ENCODE measurements around the gene USP16. TPM values are rescaled to one million over a fixed set of nuclear protein-coding genes. Genes with fewer than 3 reads are reported as not detected.

USP16 gene
- 30.2 and 33.5 TPM in 2 replicates for total RNA-seq (2014; rRNA removed; shearing (Covaris generic))
- polyA plus RNA-seq (2016; fragmentation: Nextera tagmentation; extraction: Ambion mirVana) = 36.8 and 46.8 TPM in 2 replicates

GRCh38 chr21:29024474-29025327 is at the start of gene USP16:
Gene USP16 (plus strand): TSS chr21:29024668. CDS start chr21:29027914, 3,246 bp downstream.
- H4K20me1 ChIP-seq (ENCODE audit: insufficient read depth) = no peaks in the 10 kb centered on the region
- no peaks in the 10 kb centered on the region; the same call in 1 of the 2 replicates for H3K27me3 ChIP-seq (replicated peaks; ENCODE audit: insufficient read depth)
- TF ChIP-seq EZH2phosphoT487 (IDR thresholded peaks at IDR 0.05; ENCODE audit: insufficient read depth, low read depth) (no peak), EZH2 (IDR thresholded peaks at IDR 0.05; ENCODE audit: insufficient read depth, poor library complexity, severe bottlenecking) (no peak)
- peaks cover 7% of the 10 kb centered on the region for H3K4me1 ChIP-seq (ENCODE audit: insufficient read depth)
- H3K9me3 ChIP-seq (ENCODE audit: low read depth) = no peaks in the 10 kb centered on the region
- peak within 1 kb of the TSS; percentile 94 for H3K9ac ChIP-seq
- H3K36me3 ChIP-seq (ENCODE audit: low read depth) = peaks cover 4% of the 10 kb centered on the region; the same call in 1 of the 2 replicates
- 1 to 2% methylated on average over 46 to 48 of the region's 48 CpGs for WGBS, 2 experiments (ENCODE audit: low coverage in 1 of 2, low lambda C conversion rate in 2 of 2, missing lambda C conversion rate in 2 of 2)
- H3K79me2 ChIP-seq (ENCODE audit: insufficient read depth) = peaks cover 50% of the 10 kb centered on the region
- H2AFZ ChIP-seq = peak within 1 kb of the TSS; percentile 97
- in situ Hi-C loops (cut with MboI) = no loop called here
- H3K4me3 ChIP-seq = peak within 1 kb of the TSS; percentile 90
- peak within 1 kb of the TSS; percentile 96 for H3K27ac ChIP-seq
- H3K4me2 ChIP-seq (ENCODE audit: unreplicated experiment) = peak within 1 kb of the TSS; percentile 97
- no peaks in the 10 kb centered on the region for H3K9me2 ChIP-seq (ENCODE audit: insufficient read depth)
- DNase-seq = peak; percentile 98
- peaks cover 12% of the 10 kb centered on the region for H3F3A ChIP-seq (ENCODE audit: insufficient read depth)

- H3K36me3 ChIP-seq (ENCODE audit: low read depth) = peaks cover 29% of the 10 kb centered on the region; the same call in 1 of the 2 replicates
- no peaks in the 10 kb centered on the region for H3K9me3 ChIP-seq (ENCODE audit: low read depth)
- H2AFZ ChIP-seq = no peak overlapping the region
- H3K4me2 ChIP-seq (ENCODE audit: unreplicated experiment) = peak overlapping the region; percentile 21
- no peaks in the 10 kb centered on the region for H3K27me3 ChIP-seq (replicated peaks; ENCODE audit: insufficient read depth)
- peaks cover 27% of the 10 kb centered on the region for H3K79me2 ChIP-seq (ENCODE audit: insufficient read depth)
- peak overlapping the region; percentile 78 for H3K27ac ChIP-seq
- in situ Hi-C loops (cut with MboI) = no loop called here
- TF ChIP-seq EZH2 (IDR thresholded peaks at IDR 0.05; ENCODE audit: insufficient read depth, poor library complexity, severe bottlenecking) = no peak
- TF ChIP-seq EZH2phosphoT487 (IDR thresholded peaks at IDR 0.05; ENCODE audit: insufficient read depth, low read depth) = no peak
- peaks cover 26% of the 10 kb centered on the region for H3K4me1 ChIP-seq (ENCODE audit: insufficient read depth)
- H3F3A ChIP-seq (ENCODE audit: insufficient read depth) = peaks cover 11% of the 10 kb centered on the region; the same call in 1 of the 2 replicates
- H3K9ac ChIP-seq = peak overlapping the region; percentile 58
- no peaks in the 10 kb centered on the region for H3K9me2 ChIP-seq (ENCODE audit: insufficient read depth)
- peak; percentile 77 for DNase-seq
- no peak overlapping the region for H3K4me3 ChIP-seq
- WGBS, 2 experiments (ENCODE audit: low coverage in 1 of 2, low lambda C conversion rate in 2 of 2, missing lambda C conversion rate in 2 of 2) = 2% methylated on average over 3 of the region's 3 CpGs
- H4K20me1 ChIP-seq (ENCODE audit: insufficient read depth) = no peaks in the 10 kb centered on the region
Observed at GRCh38 chr21:28975397-28975796, 49.1 kb upstream of the USP16 start.

GRCh38 chr21:28979092-28979491 is 45.4 kb upstream of the USP16 start:
- 91 to 100% methylated on average over 1 of the region's 1 CpG for WGBS, 2 experiments (ENCODE audit: low coverage in 1 of 2, low lambda C conversion rate in 2 of 2, missing lambda C conversion rate in 2 of 2)
- no peak for DNase-seq
- H3K9ac ChIP-seq = no peak overlapping the region
- H3K36me3 ChIP-seq (ENCODE audit: low read depth) = peaks cover 46% of the 10 kb centered on the region
- no peaks in the 10 kb centered on the region for H3K27me3 ChIP-seq (replicated peaks; ENCODE audit: insufficient read depth)
- H3K4me1 ChIP-seq (ENCODE audit: insufficient read depth) = peaks cover 16% of the 10 kb centered on the region
- no peaks in the 10 kb centered on the region for H3K9me2 ChIP-seq (ENCODE audit: insufficient read depth)
- TF ChIP-seq EZH2 (IDR thresholded peaks at IDR 0.05; ENCODE audit: insufficient read depth, poor library complexity, severe bottlenecking) (no peak), EZH2phosphoT487 (IDR thresholded peaks at IDR 0.05; ENCODE audit: insufficient read depth, low read depth) (no peak)
- in situ Hi-C loops (cut with MboI) = no loop called here
- H3K79me2 ChIP-seq (ENCODE audit: insufficient read depth) = peaks cover 14% of the 10 kb centered on the region
- no peak overlapping the region for H3K4me2 ChIP-seq (ENCODE audit: unreplicated experiment)
- no peaks in the 10 kb centered on the region for H4K20me1 ChIP-seq (ENCODE audit: insufficient read depth)
- H3F3A ChIP-seq (ENCODE audit: insufficient read depth) = peaks cover 11% of the 10 kb centered on the region; the same call in 1 of the 2 replicates
- no peak overlapping the region for H3K4me3 ChIP-seq
- no peak overlapping the region for H3K27ac ChIP-seq
- no peak overlapping the region for H2AFZ ChIP-seq
- H3K9me3 ChIP-seq (ENCODE audit: low read depth) = no peaks in the 10 kb centered on the region

GRCh38 chr21:28982637-28983036 is 41.8 kb upstream of the USP16 start:
- DNase-seq = no peak
- H3K9ac ChIP-seq = no peak overlapping the region
- no peaks in the 10 kb centered on the region for H3K27me3 ChIP-seq (replicated peaks; ENCODE audit: insufficient read depth)
- H3K4me1 ChIP-seq (ENCODE audit: insufficient read depth) = no peaks in the 10 kb centered on the region
- no peak overlapping the region for H2AFZ ChIP-seq
- H3F3A ChIP-seq (ENCODE audit: insufficient read depth) = no peaks in the 10 kb centered on the region
- TF ChIP-seq EZH2 (IDR thresholded peaks at IDR 0.05; ENCODE audit: insufficient read depth, poor library complexity, severe bottlenecking) (no peak), EZH2phosphoT487 (IDR thresholded peaks at IDR 0.05; ENCODE audit: insufficient read depth, low read depth) (no peak)
- H3K36me3 ChIP-seq (ENCODE audit: low read depth) = peaks cover 44% of the 10 kb centered on the region
- no peak overlapping the region for H3K4me3 ChIP-seq
- WGBS, 2 experiments (ENCODE audit: low coverage in 1 of 2, low lambda C conversion rate in 2 of 2, missing lambda C conversion rate in 2 of 2) = 92 to 94% methylated on average over 1 of the region's 1 CpG
- H4K20me1 ChIP-seq (ENCODE audit: insufficient read depth) = no peaks in the 10 kb centered on the region
- no peak overlapping the region for H3K4me2 ChIP-seq (ENCODE audit: unreplicated experiment)
- in situ Hi-C loops (cut with MboI) = no loop called here
- H3K9me2 ChIP-seq (ENCODE audit: insufficient read depth) = no peaks in the 10 kb centered on the region
- H3K9me3 ChIP-seq (ENCODE audit: low read depth) = no peaks in the 10 kb centered on the region
- H3K27ac ChIP-seq = no peak overlapping the region
- H3K79me2 ChIP-seq (ENCODE audit: insufficient read depth) = peaks cover 28% of the 10 kb centered on the region

Data from GM23248 (cell line).